Fibroblast of the aortic adventitia (primary cell): Measurements from ENCODE around the gene NIF3L1. TPM values are rescaled to one million over a fixed set of nuclear protein-coding genes. Genes with fewer than 3 reads are reported as not detected.
A peak's percentile ranks its signal among the peaks of the same experiment; 100 is the strongest.
"Not testable (repeated sequence)": the region's sequence is repeated elsewhere in the genome, so short reads cannot be mapped to it uniquely, and the experiment has no call there.

Source experiments
- DNase-seq: peaks from one replicate; pipeline ENCODE4 v3.0.0-alpha.2; 2010; ENCODE audit warnings: low read depth
- H3K4me3 ChIP-seq: 2 replicates; pipeline ENCODE4 v1.5.1; 2011; ENCODE audit warnings: low read depth, mild to moderate bottlenecking, control low read depth, low read length, moderate library complexity
- CTCF ChIP-seq: IDR thresholded peaks from 2 replicates; pipeline ENCODE4 v1.5.1; 2011; ENCODE audit warnings: mild to moderate bottlenecking, low read length, control low read depth, inconsistent platforms; ENCODE audit not compliant: insufficient read depth
- total RNA-seq: library from RNA; depleted of rRNA; stranded (reverse); fragments of >200 nt; gene quantifications from 2 replicates; pipeline ENCODE4 v1.2.3, GENCODE V29; 2012; ENCODE audit warnings: low replicate concordance

NIF3L1 gene
- total RNA-seq, 1 donor: 38.5 TPM

- no peak overlapping the region for H3K4me3 ChIP-seq
- TF ChIP-seq CTCF: no peak
- no peak for DNase-seq
These were observed 15.6 kb upstream of the NIF3L1 start for GRCh38 chr2:200873560-200873959.

GRCh38 chr2:200877443-200877842 lies 11.7 kb upstream of the NIF3L1 start:
- no peak for DNase-seq
- H3K4me3 ChIP-seq: no peak overlapping the region
- no peak for TF ChIP-seq CTCF

GRCh38 chr2:200878289-200878880 lies 10.8 kb upstream of the NIF3L1 start:
- DNase-seq: no peak
- TF ChIP-seq CTCF: no peak

GRCh38 chr2:200881715-200882249 lies 7.4 kb upstream of the NIF3L1 start:
- DNase-seq, H3K4me3 ChIP-seq: not testable (repeated sequence)

More at GRCh38 chr2:200878289-200878880, 10.8 kb upstream of the NIF3L1 start:
- H3K4me3 ChIP-seq: no peak overlapping the region

- no peak for DNase-seq
- TF ChIP-seq CTCF: no peak
These were observed 10.3 kb downstream of the NIF3L1 start for GRCh38 chr2:200899482-200899881.

GRCh38 chr2:200901459-200902072 lies 12.4 kb downstream of the NIF3L1 start:
- no peak overlapping the region for H3K4me3 ChIP-seq
- peak; percentile 84 for TF ChIP-seq CTCF
- DNase-seq: peak; percentile 93

More at GRCh38 chr2:200899482-200899881, 10.3 kb downstream of the NIF3L1 start:
- no peak overlapping the region for H3K4me3 ChIP-seq

GRCh38 chr2:200905618-200906296 lies 16.6 kb downstream of the NIF3L1 start:
- peak; percentile 79 for DNase-seq
- no peak overlapping the region for H3K4me3 ChIP-seq
- TF ChIP-seq CTCF: peak; percentile 79
